Ovary (tissue), 3 donors: ENCODE measurements around the gene SMYD1.
"Not testable (repeated sequence)": the region's sequence is repeated elsewhere in the genome, so short reads cannot be mapped to it uniquely, and the experiment has no call there.

Source experiments
- POLR2A ChIP-seq: fragments of 450-650 bp; IDR thresholded peaks from one replicate; pipeline ENCODE4 v1.6.1; 2017; ENCODE audit warnings: antibody characterized with exemption, mild to moderate bottlenecking, moderate library complexity
- TF ChIP-seq, protein P1 (sequence below), 3 donors: fragments of 450-650 bp in 2 of 3; fragments of 200-600 bp in 1 of 3; IDR thresholded peaks; one replicate each; pipeline versions ENCODE4 v1.5.1 to v1.8.0; 2016 to 2022; ENCODE audit warnings: antibody characterized with exemption in 3 of 3, mild to moderate bottlenecking in 1 of 3
- donor health status: DM: no; HTN: no; CAD: no.

DNA sequence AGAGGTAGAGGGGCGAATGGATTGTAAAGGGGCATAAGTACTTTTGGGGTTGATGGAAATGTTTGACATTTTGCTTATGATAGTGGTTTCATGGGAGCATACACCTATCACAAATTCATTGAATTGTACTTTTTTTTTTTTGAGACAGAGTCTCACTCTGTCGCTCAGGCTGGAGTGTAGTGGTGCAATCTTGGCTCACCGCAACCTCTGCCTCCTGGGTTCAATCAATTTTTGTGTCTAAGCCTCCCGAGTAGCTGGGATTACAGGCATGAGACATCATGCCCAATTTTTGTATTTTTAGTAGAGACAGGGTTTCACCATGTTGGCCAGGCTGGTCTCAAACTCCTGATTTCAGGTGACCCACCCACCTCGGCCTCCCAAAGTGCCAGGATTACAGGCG is 22.1 kb upstream of the SMYD1 start:
- TF ChIP-seq, protein P1, sequence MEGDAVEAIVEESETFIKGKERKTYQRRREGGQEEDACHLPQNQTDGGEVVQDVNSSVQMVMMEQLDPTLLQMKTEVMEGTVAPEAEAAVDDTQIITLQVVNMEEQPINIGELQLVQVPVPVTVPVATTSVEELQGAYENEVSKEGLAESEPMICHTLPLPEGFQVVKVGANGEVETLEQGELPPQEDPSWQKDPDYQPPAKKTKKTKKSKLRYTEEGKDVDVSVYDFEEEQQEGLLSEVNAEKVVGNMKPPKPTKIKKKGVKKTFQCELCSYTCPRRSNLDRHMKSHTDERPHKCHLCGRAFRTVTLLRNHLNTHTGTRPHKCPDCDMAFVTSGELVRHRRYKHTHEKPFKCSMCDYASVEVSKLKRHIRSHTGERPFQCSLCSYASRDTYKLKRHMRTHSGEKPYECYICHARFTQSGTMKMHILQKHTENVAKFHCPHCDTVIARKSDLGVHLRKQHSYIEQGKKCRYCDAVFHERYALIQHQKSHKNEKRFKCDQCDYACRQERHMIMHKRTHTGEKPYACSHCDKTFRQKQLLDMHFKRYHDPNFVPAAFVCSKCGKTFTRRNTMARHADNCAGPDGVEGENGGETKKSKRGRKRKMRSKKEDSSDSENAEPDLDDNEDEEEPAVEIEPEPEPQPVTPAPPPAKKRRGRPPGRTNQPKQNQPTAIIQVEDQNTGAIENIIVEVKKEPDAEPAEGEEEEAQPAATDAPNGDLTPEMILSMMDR (IDR thresholded peaks at IDR 0.05) = not testable (repeated sequence)
- TF ChIP-seq POLR2A = not testable (repeated sequence)
